Activated CD8-positive, alpha-beta memory T cell treated with anti-CD3 and anti-CD28 coated beads, Interleukin-2, amount 10 ng/mL, durations not matched to agents 7 days and 5 days (primary cell): ENCODE results near the gene WDR27. TPM values are rescaled to one million over a fixed set of nuclear protein-coding genes. Genes with fewer than 3 reads are reported as not detected.
"Not testable (repeated sequence)": the region's sequence is repeated elsewhere in the genome, so short reads cannot be mapped to it uniquely, and the experiment has no call there.

ENCODE experiments used
- ATAC-seq: fragments of 150-1000 bp; cut with Tn5 transposase; one replicate; pipeline ENCODE4 v1.10.0; 2021; ENCODE audit warnings: moderate library complexity
- CTCF ChIA-PET: fragments of 350-600 bp; sonication (Branson Sonifier 250); formaldehyde crosslinking; loops from one replicate; lab custom pipeline; 2021; ENCODE audit warnings: antibody characterized with exemption; lab: Charles Lee
- DNase-seq: peaks from one replicate; pipeline ENCODE4 v3.0.0-alpha.2; 2020
- H3K27ac Mint-ChIP-seq: one replicate; pipeline ENCODE4 v1.8.0; 2021; ENCODE audit warnings: mild to moderate bottlenecking, mixed read lengths
- H3K27me3 Mint-ChIP-seq: one replicate; pipeline ENCODE4 v1.8.0; 2021; ENCODE audit warnings: mixed read lengths
- H3K36me3 Mint-ChIP-seq: one replicate; pipeline ENCODE4 v1.8.0; 2021; ENCODE audit warnings: mild to moderate bottlenecking, mixed read lengths
- H3K4me1 Mint-ChIP-seq: one replicate; pipeline ENCODE4 v1.8.0; 2021; ENCODE audit warnings: mixed read lengths
- H3K4me3 Mint-ChIP-seq: one replicate; pipeline ENCODE4 v1.8.0; 2021; ENCODE audit warnings: mild to moderate bottlenecking, moderate library complexity, mixed read lengths
- H3K9me3 Mint-ChIP-seq: one replicate; pipeline ENCODE4 v1.8.0; 2022; ENCODE audit warnings: low read depth, mixed read lengths
- total RNA-seq, 2 experiments: library from RNA; stranded (reverse); gene quantifications; one replicate each; pipeline ENCODE4 v1.2.3, GENCODE V29; 2021

Gene WDR27
- total RNA-seq, 2 experiments from 2014 or later: 31.2 to 36.2 TPM

DNA sequence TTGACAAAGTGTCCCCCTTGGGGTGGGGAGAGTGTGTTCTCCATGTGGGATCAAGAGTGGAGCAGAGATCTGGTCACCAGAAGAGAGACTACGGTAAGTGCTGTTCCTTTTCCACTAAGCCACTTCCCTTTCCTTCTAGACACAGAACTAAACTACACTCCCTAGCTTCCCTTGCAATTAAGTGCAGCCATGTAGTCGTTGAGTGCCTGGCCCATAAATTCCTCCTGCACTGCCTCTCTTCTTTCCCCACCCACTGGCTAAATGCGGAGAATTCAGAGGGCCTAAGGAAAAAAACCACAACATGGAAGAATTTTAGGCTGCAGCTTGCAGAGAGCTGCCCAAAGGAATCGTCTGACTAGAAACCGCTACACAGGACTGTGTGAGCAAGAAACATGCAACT, 1.5 kb downstream of the WDR27 start:
- H3K36me3 Mint-ChIP-seq: peaks cover 20% of the 10 kb centered on the region
- peaks cover 41% of the 10 kb centered on the region for H3K4me1 Mint-ChIP-seq
- CTCF ChIA-PET: interaction anchor here (1.0 kb wide), 1 partner anchor 21 kb away, joined by 3 read pairs; no protein-coding TSS in a partner anchor
- peaks cover 4% of the 10 kb centered on the region for H3K9me3 Mint-ChIP-seq
- no peak for ATAC-seq
- no peak overlapping the region for H3K27ac Mint-ChIP-seq
- H3K4me3 Mint-ChIP-seq: no peak overlapping the region
- H3K27me3 Mint-ChIP-seq: no peaks in the 10 kb centered on the region
- no peak for DNase-seq

DNA sequence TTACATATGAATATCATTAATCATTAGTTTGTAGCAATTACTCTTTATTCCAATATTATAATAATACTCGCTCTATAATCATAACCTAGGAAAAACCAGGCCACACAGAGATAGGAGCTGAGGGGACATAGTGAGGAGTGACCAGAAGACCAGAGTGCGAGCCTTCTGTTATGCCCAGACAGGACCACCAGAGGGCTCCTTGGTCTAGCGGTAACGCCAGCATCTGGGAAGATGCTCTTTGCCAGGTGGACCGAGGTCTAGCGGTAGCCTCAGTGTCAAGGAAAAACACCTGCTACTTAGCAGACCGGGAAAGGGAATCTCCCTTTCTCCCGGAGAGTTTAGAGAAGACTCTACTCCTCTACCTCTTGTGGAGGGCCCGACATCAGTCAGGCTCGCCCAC, 4.7 kb downstream of the WDR27 start:
- H3K4me1 Mint-ChIP-seq: peaks cover 20% of the 10 kb centered on the region
- H3K27me3 Mint-ChIP-seq, CTCF ChIA-PET, ATAC-seq, H3K9me3 Mint-ChIP-seq, H3K27ac Mint-ChIP-seq, H3K4me3 Mint-ChIP-seq, DNase-seq: not testable (repeated sequence)
- peaks cover 19% of the 10 kb centered on the region for H3K36me3 Mint-ChIP-seq

DNA sequence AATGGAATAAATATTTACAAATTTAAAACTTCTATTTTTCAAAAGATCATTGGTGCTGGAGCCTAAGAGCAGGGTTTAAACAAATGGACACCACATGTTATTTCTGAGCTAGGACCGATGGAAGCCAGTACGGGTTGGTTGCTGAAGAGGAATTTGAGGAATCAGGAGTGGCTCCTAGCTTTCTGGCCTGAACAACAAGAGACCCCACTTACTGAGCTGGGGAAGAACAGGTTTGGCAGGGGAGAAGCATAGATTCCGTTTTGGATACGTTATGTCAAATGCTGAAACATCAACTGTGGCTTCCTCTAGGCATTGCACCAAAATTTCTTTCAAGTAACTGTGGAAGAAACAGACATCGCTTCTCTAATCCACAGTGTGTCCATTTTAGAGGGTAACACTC, 6.7 kb downstream of the WDR27 start:
- H3K27ac Mint-ChIP-seq: no peak overlapping the region
- CTCF ChIA-PET: interaction anchor here (1.2 kb wide), 1 partner anchor 183 kb away, joined by 3 read pairs; no protein-coding TSS in a partner anchor

DNA sequence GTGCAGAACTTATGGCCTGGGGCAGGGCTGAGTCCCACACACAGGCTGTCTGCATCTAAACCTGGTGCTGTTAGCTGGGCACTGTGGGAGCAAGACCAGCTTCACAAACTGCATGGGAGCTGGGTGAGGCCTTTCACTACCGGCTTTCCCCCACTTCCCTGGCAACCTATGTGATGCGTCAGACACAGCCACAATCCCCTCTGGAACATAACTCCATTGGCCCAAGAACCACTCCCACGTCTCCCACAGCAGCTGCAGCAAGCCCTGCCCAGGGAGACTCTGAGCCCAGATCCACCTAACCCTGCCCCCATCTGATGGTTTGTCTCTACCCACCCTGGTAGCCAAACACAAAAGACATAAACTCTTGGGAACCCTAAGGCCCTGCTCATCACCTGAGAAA, 9.3 kb downstream of the WDR27 start:
- CTCF ChIA-PET: interaction anchor here (1.1 kb wide), 1 partner anchor 9 kb away, joined by 3 read pairs; the partner anchor contains the start of genes C6orf120 and WDR27
- ATAC-seq (no peak), DNase-seq (no peak)
- Mint-ChIP-seq H3K27me3 (no peaks in the 10 kb centered on the region), H3K27ac (no peak overlapping the region), H3K4me1 (peaks cover 11% of the 10 kb centered on the region), H3K9me3 (peaks cover 4% of the 10 kb centered on the region), H3K4me3 (no peak overlapping the region), H3K36me3 (peaks cover 40% of the 10 kb centered on the region)

More for the DNA sequence above, 6.7 kb downstream of the WDR27 start:
- no peak overlapping the region for H3K4me3 Mint-ChIP-seq
- H3K36me3 Mint-ChIP-seq: peaks cover 27% of the 10 kb centered on the region
- peaks cover 16% of the 10 kb centered on the region for H3K4me1 Mint-ChIP-seq
- H3K27me3 Mint-ChIP-seq: no peaks in the 10 kb centered on the region
- ATAC-seq (no peak), DNase-seq (no peak)
- peaks cover 4% of the 10 kb centered on the region for H3K9me3 Mint-ChIP-seq

DNA sequence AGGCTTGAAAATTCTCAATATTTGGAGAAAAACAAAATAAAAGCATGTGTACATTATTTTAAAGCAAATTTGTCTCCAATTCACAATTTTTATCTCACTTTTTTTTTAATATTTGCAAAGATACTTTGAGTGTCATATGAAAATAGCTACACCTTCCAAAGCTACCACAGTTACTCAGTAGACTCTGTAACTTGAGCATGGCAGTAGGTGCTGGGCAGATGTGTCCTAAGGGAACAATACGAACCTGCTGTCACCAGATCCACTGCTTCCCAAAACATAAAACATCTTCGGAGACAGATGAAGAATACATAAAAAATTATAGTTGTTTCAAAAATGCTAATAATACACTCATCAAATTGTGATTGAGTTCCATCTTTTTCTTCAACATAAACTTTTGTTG, 10.6 kb downstream of the WDR27 start:
- H3K4me3 Mint-ChIP-seq: no peak overlapping the region
- H3K36me3 Mint-ChIP-seq: peaks cover 50% of the 10 kb centered on the region
- DNase-seq (no peak), ATAC-seq (no peak)
- CTCF ChIA-PET: no interaction called here
- no peak overlapping the region for H3K27ac Mint-ChIP-seq
- H3K4me1 Mint-ChIP-seq: peaks cover 11% of the 10 kb centered on the region
- H3K9me3 Mint-ChIP-seq: peaks cover 9% of the 10 kb centered on the region
- H3K27me3 Mint-ChIP-seq: no peaks in the 10 kb centered on the region

DNA sequence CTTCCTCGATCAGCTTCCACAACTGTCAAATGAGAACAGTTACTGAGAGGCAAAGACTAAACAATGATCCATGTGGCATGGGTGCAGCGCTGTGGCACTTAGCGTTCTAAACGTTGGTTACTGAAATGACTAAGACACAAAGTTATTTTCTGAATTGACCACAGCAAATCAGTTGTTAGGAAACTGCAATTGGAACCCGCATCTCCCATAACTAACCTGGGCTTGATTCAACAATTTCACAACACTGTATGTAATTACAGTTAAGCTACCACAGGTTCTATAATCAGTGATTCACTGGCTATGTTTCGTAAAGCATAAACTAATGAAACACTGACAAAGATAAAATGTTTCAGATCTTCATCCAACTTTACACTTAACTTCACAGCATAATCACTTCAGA, 12.5 kb downstream of the WDR27 start:
- peaks cover 63% of the 10 kb centered on the region for H3K36me3 Mint-ChIP-seq

DNA sequence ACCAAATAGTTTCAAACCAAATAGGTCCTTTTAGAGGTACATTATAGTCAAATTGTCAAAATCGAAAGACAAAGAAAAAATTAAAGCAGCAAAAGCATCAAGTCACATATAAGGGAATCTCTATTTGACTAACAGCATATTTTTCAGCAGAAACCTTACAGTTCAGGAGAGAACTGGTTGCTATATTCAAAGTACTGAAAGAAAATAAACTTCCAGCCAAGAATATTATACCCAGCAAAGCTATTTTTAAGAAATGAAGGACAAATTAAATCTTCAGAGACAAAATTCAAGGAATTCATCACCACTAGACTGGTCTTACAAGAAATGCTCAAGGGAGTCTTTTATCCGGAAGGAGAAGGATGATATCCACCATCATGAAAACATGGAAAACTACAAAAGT, 16.0 kb downstream of the WDR27 start:
- ATAC-seq: no peak
- Mint-ChIP-seq H3K4me3 (no peak overlapping the region), H3K9me3 (peaks cover 19% of the 10 kb centered on the region), H3K27me3 (no peaks in the 10 kb centered on the region), H3K36me3 (peaks cover 67% of the 10 kb centered on the region), H3K4me1 (peaks cover 14% of the 10 kb centered on the region), H3K27ac (no peak overlapping the region)
- DNase-seq: no peak
- CTCF ChIA-PET: no interaction called here

More for the DNA sequence above, 12.5 kb downstream of the WDR27 start:
- CTCF ChIA-PET: no interaction called here
- H3K4me1 Mint-ChIP-seq: peaks cover 11% of the 10 kb centered on the region
- no peaks in the 10 kb centered on the region for H3K27me3 Mint-ChIP-seq
- H3K27ac Mint-ChIP-seq: no peak overlapping the region
- no peak overlapping the region for H3K4me3 Mint-ChIP-seq
- H3K9me3 Mint-ChIP-seq: peaks cover 17% of the 10 kb centered on the region
- DNase-seq (no peak), ATAC-seq (no peak)

DNA sequence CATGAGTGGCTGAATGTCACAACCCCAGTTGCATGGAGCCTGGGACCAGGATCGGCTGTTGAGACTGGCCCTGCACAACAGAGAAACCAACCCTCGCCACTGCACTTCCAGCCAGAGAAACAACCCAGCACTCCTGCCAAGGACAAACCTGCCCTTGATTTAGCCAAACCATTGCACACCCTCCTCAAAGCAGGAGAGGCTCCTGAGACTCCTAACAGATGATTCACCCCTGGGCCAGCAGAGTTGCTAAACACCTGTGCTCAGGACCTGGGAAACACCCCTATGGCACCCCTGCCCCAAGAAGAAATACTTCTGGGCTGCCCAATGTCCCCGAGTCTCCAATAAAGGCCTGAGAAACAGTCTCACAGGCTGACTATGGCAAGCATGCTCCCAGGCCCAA, 17.8 kb downstream of the WDR27 start:
- ATAC-seq: no peak
- CTCF ChIA-PET: interaction anchor here (1.3 kb wide), 1 partner anchor 17 kb away, joined by 3 read pairs; no protein-coding TSS in a partner anchor
- H3K27ac Mint-ChIP-seq: no peak overlapping the region
- no peak overlapping the region for H3K4me3 Mint-ChIP-seq
- no peak for DNase-seq
- H3K4me1 Mint-ChIP-seq: peaks cover 4% of the 10 kb centered on the region
- H3K27me3 Mint-ChIP-seq: no peaks in the 10 kb centered on the region
- H3K9me3 Mint-ChIP-seq: peaks cover 19% of the 10 kb centered on the region
- peaks cover 66% of the 10 kb centered on the region for H3K36me3 Mint-ChIP-seq

DNA sequence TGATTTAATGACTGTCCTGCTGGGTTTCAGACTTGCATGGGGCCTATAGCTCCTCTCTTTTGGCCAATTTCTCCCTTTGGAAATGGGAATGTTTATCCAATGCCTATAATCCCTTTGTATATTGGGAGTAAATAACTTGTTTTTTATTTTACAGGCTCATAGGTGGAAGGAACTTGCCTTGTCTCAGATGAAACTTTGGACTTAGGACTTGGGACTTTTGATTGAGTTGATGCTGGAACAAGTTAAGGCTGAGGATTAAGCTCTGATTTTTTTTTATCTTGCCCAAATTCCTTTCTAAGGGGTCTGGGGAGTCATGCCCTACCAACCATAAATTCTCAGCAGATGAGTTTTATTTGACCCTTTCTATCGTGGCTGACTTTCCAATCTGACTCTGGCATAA, 23.5 kb downstream of the WDR27 start:
- Mint-ChIP-seq H3K4me3 (no peak overlapping the region), H3K4me1 (peaks cover under 1% of the 10 kb centered on the region), H3K9me3 (peaks cover 2% of the 10 kb centered on the region), H3K27ac (no peak overlapping the region), H3K36me3 (peaks cover 42% of the 10 kb centered on the region), H3K27me3 (no peaks in the 10 kb centered on the region)
- DNase-seq (no peak), ATAC-seq (no peak)
- CTCF ChIA-PET: interaction anchor here (1.6 kb wide), 1 partner anchor 9 kb away, joined by 5 read pairs; no protein-coding TSS in a partner anchor

DNA sequence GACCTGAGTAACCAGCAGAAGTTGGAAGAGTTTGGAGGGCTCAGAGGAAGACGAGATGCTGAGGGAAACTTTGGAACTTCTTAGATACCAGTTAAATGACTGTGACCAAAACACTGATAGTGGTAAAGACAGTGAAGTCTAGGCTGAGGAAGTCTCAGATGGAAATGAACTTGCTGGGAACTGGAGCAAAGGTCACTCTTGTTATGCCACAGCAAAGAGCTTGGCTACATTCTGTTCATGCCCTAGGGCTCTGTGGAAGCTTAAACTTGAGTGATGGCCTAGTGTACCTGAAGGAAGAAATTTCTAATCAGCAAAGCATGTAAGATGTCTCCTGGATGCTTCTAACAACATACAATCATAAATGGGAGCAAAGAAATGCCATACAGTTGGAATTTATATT, 24.7 kb downstream of the WDR27 start:
- CTCF ChIA-PET: no interaction called here
- Mint-ChIP-seq H3K27ac (no peak overlapping the region), H3K9me3 (peaks cover 2% of the 10 kb centered on the region), H3K4me1 (no peaks in the 10 kb centered on the region), H3K27me3 (no peaks in the 10 kb centered on the region), H3K4me3 (no peak overlapping the region), H3K36me3 (peaks cover 37% of the 10 kb centered on the region)
- DNase-seq: no peak
- no peak for ATAC-seq

DNA sequence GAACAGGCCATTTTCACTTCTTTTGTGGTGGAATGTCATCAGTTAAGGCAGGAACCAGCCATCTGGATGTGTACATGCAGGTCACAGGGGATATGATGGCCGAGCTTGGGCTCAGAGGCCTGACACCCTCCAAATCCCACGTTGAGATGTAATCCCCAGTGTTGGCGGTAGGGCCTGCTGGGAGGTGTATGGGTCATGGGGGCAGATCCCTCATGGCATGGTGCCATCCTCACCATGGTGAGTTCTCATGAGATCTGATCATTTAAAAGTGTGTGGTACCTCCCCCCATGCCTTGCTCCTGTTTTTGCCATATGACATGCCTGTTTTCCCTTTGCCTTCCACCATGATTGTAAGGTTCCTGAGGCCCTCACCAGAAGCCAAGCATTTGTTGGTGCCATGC, 26.8 kb downstream of the WDR27 start:
- Mint-ChIP-seq H3K9me3 (no peaks in the 10 kb centered on the region), H3K27me3 (no peaks in the 10 kb centered on the region), H3K4me1 (peaks cover 3% of the 10 kb centered on the region), H3K27ac (no peak overlapping the region), H3K36me3 (peaks cover 22% of the 10 kb centered on the region), H3K4me3 (no peak overlapping the region)
- CTCF ChIA-PET: no interaction called here
- no peak for DNase-seq
- ATAC-seq: no peak

DNA sequence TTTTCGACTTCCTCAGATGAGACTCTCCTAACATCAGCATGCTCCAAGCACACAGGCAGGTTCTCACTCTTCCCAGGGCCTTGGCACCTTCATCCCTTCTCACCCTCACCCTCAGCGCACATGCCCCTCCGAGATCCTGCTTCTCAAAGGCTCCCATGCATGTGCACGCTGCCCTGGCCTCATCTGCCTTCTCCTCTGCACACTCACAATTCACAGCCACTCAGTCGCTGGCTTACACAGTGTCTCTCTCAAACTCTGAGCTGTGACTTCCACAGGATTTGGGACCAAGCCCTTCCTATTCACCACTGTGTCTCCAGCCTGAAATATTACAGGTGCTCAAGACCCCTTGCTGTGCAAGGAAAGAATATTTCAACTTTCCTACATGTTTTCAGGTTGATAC, 30.3 kb downstream of the WDR27 start:
- CTCF ChIA-PET: no interaction called here
- no peak for DNase-seq
- no peak overlapping the region for H3K27ac Mint-ChIP-seq

DNA sequence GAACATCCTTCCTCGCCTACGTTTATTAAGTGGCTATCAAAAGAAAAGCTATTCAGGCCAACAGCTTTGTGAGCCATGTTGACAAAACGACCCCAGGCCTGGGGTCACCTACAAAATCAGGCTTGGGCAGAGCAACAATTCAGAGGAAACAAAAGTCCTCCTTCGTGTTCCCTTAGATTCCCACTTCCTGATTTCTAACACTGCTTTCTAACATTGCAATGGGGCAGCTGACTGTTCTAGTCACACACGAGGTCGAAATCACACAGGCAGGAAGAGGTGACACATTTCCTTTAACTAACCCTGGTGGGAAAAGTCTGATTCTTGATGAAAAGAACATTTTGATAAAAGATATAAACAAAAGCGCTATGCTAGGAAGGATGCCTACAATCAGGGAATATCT, 31.9 kb downstream of the WDR27 start:
- no peaks in the 10 kb centered on the region for H3K27me3 Mint-ChIP-seq
- no peaks in the 10 kb centered on the region for H3K9me3 Mint-ChIP-seq
- CTCF ChIA-PET: interaction anchor here (1.2 to 1.9 kb wide), 2 partner anchors 9 to 48 kb away, joined by 3 to 5 read pairs; no protein-coding TSS in a partner anchor
- H3K4me1 Mint-ChIP-seq: peaks cover 12% of the 10 kb centered on the region
- ATAC-seq (no peak), DNase-seq (no peak)
- H3K36me3 Mint-ChIP-seq: peaks cover 5% of the 10 kb centered on the region
- H3K27ac Mint-ChIP-seq: no peak overlapping the region
- H3K4me3 Mint-ChIP-seq: no peak overlapping the region

More for the DNA sequence above, 30.3 kb downstream of the WDR27 start:
- ATAC-seq: no peak
- peaks cover 10% of the 10 kb centered on the region for H3K36me3 Mint-ChIP-seq
- H3K4me3 Mint-ChIP-seq: no peak overlapping the region
- H3K27me3 Mint-ChIP-seq: no peaks in the 10 kb centered on the region
- peaks cover 12% of the 10 kb centered on the region for H3K4me1 Mint-ChIP-seq
- no peaks in the 10 kb centered on the region for H3K9me3 Mint-ChIP-seq

DNA sequence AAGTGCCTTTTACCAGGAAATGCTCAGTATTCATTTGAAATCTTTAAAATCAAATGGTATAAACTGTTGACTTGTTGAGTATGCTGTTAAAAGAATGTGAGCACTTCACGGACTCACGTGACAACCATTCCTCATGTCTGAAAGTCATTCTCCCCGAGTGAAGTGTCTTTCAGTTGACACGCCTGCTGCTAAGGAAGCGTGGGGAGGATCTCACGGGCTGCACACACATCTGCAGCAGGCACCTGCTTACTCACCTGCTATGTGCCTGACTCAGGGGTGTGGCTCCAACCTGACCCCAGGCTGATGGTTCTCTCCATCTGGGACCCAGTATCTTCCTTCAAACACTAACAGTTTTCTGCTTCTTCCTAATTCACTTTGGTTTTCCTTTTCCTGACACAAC, 32.7 kb downstream of the WDR27 start:
- DNase-seq (no peak), ATAC-seq (no peak)
- Mint-ChIP-seq H3K4me3 (no peak overlapping the region), H3K27me3 (no peaks in the 10 kb centered on the region), H3K36me3 (peaks cover 1% of the 10 kb centered on the region), H3K27ac (no peak overlapping the region), H3K4me1 (peaks cover 12% of the 10 kb centered on the region), H3K9me3 (no peaks in the 10 kb centered on the region)
- CTCF ChIA-PET: interaction anchor here (1.2 to 1.9 kb wide), 2 partner anchors 10 to 49 kb away, joined by 3 to 5 read pairs; no protein-coding TSS in a partner anchor
